GM19238 (cell line): ENCODE measurements around the gene LSP1.

Source experiments
- DNase-seq: peaks from one replicate; pipeline ENCODE4 v3.0.0; 2011; ENCODE audit warnings: low spot score; ENCODE audit not compliant: insufficient read length

Gene LSP1

GRCh38 chr11:1927026-1927847 lies 74.4 kb downstream of the LSP1 start:
- no peak for DNase-seq

DNA sequence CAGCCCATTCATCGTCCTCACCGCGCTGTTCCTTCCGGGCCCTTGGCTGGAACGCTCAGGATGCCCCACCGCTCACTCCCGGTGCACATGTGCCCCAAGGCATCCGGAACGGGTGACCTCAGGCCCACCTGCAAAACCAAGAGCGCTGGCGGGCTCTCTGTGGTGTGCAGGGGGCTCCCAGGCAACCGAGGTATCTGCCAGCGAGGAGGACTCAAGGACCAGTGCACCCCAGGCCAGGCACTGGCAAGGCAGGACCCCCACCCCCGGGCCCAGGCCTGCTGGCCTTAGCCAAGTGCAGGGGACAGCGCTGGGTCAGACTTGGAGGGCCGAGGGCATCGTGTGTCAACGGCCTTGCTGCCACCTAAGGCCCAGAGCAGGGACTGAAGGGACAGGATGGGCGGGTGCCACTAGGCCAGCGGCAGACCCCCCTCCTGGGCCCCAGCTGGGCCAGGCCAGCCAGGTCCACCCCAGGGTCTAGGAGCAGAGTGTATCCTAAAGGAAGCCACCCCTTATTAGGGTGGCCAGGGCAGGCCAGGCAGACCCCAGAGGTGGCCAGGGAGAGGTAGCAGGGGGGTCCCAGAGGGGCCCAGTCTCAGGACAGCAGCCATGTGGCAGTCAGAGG lies 75.1 kb downstream of the LSP1 start:
- no peak for DNase-seq

DNA sequence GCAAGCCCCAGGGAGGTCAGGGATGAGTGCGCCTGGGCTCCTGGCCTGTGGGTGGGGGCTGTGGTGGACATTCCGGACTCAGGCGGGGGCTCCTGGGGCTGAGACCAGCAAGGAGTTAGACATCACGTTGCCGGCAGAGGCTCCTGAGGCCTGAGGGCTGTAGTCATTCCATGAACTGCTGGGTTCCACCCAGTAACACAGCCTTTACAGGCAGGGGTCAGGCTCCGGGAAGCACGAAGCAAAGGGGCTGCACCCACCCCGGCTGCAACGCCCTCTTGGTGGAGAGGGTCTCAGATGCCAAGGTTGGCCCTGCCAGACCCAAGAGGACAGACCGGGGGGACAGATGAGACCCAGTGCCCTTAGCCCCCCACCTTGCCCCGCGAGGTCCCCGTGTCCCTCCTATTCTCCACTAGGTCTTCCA lies 75.6 kb downstream of the LSP1 start:
- DNase-seq, result no peak

DNA sequence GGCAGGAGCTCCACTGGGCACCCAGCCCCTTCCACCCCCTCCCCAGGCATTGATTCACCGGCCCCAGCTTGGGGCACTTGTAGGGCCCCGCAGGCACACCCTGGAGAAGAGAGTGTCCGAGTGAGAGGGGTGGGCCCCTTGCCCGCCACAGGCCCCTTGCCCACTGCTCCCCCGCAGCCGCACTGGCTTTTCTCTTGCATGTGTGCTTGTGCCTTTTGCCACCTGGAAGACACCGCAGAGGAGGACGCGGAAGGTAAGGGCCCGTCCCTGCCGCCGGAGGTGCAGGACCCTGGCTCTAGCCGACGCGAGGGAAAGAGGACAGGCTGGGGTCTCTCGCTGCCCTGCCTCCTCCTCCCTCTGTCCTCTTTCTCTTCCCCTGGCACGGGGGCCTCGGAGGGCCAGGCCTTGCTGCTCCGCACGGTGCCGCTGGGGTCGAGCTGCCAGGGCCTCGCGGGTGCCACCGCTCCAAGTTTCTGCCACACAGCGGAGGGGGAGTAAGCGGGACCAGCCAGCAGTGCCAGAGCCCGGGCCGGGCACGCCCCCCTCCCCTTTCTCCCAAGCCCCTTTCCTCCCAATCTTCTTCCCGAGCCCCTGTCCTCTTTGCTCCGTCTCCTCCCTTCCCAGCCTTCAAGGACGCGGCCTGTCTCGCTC lies 76.1 kb downstream of the LSP1 start:
- no peak for DNase-seq

- no peak for DNase-seq
Measured at GRCh38 chr11:1929621-1930461, 77.0 kb downstream of the LSP1 start.

DNA sequence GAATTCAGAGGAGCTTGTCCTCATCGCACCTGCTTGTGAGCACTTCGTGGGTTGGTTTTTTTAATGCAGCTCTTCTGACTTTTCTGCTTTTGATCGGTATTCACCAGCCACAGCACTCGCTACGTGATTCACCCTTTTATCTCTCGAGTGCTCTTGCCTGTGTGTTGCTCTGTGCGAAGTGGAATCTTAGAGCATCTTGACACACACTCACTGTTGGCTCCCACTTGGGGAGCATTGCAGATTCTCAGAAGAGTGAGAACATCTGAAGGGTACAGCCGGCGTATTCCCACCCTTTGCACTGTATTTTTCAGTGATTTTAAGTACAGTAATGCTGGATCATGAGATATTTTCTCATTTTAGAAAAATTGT lies 77.6 kb downstream of the LSP1 start:
- no peak for DNase-seq

GRCh38 chr11:1931341-1932104 lies 78.6 kb downstream of the LSP1 start:
- DNase-seq, result no peak

GRCh38 chr11:1932105-1932480 lies 79.2 kb downstream of the LSP1 start:
- DNase-seq, result no peak

- DNase-seq, result no peak
Measured at GRCh38 chr11:1932681-1933080, 79.8 kb downstream of the LSP1 start.

- no peak for DNase-seq
Measured at GRCh38 chr11:1933416-1934334, 80.8 kb downstream of the LSP1 start.

DNA sequence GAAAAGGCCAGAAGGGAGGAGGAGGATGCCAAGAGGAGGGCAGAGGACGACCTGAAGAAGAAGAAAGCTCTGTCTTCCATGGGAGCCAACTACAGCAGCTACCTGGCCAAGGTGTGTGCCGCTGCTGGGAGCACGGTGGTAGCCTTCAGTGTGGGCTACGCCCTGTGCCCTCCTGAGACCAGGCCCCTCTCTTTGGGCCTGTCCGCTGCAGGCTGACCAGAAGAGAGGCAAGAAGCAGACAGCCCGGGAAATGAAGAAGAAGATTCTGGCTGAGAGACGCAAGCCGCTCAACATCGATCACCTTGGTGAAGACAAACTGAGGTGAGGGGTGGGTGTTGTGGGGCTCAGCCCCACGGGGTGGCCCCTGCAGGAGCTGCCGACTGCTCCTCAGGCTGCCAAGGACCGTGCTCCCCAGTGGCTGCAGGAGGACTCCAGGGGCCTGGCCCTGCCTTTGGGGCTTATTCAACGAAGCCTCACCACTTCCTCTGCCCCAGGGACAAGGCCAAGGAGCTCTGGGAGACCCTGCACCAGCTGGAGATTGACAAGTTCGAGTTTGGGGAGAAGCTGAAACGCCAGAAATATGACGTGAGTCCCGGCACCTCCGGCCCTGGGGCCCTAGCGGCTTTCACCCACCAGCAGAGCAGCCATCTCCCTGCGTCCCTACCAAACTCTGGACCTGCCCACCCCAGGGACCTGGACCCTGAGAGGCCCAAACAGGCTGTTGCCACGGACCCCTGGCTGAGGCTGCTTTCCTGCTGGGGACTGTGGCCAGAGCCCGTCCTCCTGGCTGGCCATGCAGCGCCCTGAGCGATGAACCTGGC lies 81.7 kb downstream of the LSP1 start:
- DNase-seq, result no peak

DNA sequence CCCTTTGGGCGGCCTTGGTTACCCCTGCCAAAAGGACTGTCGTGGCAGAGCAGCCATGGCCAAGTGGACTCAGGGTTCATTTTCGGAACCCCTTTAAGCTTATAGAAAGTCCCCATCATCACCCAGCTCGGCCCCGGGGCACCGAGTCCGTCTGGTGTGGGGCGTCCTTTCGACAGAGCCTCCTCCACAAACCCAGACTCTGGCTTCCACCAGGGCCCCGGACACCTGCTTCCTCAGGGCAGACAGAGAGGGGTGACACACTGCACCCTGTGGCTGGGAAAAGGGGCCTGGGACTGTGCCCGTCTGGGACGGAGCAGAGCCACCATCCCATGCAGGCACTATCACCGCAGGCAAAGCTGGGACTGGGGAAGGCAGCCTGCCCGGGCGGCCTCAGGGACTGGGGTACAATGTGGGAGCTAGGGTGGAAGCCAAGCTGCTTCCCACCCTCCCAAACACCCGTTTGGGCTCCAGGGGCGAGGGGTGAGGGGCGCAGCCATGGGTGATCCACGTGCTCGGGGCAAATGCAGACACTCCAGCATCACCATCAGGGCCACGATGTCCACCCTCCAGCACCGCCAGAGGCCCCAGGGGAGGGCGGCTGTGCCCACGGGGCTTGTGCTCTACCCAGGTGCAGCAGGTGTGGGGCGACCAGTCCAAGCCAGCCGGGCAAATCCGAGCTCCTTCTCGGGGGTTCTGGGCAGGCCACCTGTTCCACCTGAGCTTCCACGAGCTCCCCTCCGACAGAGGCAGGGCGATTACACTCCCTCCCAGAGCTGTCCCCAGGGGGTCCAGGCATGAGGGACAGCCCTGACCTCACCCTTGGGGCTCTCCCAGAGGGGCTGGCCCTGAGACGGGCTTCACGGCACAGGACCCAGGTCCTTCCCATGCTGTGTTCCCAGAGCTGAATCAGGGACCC lies 82.5 kb downstream of the LSP1 start:
- DNase-seq, result no peak

GRCh38 chr11:1936072-1936780 lies 83.3 kb downstream of the LSP1 start:
- no peak for DNase-seq

DNA sequence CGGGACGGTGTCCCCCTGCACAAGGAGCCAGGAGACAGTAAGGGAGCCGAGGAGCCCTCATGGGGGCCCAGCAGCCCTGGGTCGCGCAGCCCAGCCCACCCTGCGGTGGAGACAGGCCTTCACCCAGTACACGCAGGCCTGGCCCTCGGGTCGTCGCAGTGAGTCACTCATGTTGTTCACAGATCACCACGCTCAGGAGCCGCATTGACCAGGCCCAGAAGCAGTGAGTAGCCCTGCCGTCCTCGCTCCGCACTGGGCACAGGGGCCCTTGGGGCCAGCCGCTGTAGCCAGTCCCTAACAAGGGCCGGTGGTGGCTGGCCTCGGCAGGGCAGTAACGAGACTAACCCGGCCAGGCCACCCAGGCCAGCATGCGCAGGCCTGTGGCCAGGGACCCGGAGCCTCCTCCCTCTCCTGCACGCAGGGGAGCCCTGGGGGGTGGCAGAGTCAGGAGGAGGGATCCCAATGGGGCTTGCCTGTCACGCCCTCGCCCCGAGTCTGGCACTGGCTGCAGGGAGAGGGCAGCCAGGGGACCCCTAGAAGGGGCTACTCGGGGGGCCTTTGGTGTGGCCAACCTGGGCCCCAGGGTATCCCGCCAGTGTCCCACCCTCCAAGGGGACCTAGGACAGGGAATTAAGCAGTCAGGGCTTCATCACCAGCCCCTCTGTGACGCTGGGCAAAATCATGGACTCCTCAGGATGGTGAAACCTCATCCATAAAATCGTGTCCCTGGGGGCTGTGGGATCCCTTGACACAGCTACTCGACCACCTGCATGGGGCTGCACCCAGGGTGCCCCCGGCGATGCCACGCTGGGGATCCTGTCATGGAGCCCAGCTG lies 84.1 kb downstream of the LSP1 start:
- no peak for DNase-seq

DNA sequence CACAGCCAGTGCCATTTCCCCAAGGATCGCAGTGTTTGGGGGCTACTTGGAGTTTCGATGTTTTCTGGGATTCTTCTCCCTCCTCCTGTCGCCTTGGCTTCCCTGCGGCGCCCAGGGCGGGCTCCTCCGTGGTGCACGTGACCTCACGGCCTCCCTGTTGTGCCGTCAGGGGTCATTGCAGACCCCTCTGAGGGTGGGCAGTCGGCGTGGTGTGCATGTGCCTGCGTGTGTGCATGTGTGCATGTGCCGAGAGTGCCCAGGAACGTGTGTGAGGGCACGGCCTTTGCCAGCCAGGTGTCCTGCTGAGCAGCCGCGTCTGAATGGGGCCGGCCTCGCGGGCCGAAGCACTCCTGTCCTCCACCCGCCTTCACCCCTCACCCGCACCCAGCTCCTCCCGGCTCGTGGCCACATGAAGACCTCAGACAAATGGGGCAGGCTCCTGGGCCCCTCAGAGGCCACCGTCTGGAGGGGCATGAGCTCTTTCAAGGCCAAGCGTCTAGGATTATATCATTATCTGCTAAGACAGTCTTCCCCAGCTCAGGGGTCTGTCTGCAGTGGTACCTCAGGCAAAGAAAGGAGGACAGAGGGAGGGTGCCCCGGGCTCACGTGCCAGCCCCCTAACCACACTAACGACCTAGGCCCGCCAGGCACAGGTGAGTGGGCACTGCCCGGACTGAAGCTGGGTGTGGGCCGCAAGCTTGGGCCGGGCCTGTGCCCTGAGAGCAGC lies 84.9 kb downstream of the LSP1 start:
- DNase-seq, result no peak
